Effector memory CD4-positive, alpha-beta T cell (primary cell): ENCODE data around the gene MICB.
A peak's percentile ranks its signal among the peaks of the same experiment; 100 is the strongest.

ENCODE experiments used
- DNase-seq, 3 donors: peaks; one replicate each; pipeline ENCODE4 v3.0.0-alpha.2; 2020
- H3K27ac ChIP-seq: 2 replicates; pipeline ENCODE4 v1.7.0; 2013; ENCODE audit warnings: mild to moderate bottlenecking, low read length, moderate library complexity; ENCODE audit not compliant: insufficient read depth, poor library complexity, severe bottlenecking
- H3K27me3 ChIP-seq: replicated peaks from 2 replicates; pipeline ENCODE4 v1.7.0; 2013; ENCODE audit warnings: mild to moderate bottlenecking, low read length; ENCODE audit not compliant: insufficient read depth, control insufficient read depth, poor library complexity, severe bottlenecking
- H3K36me3 ChIP-seq: 2 replicates; pipeline ENCODE4 v1.7.0; 2013; ENCODE audit warnings: mild to moderate bottlenecking, low read length, moderate library complexity; ENCODE audit not compliant: control insufficient read depth, insufficient read depth
- H3K4me1 ChIP-seq: 2 replicates; pipeline ENCODE4 v1.7.0; 2013; ENCODE audit warnings: low read length, mild to moderate bottlenecking; ENCODE audit not compliant: control insufficient read depth, insufficient read depth, poor library complexity, severe bottlenecking
- H3K4me3 ChIP-seq: 2 replicates; pipeline ENCODE4 v1.7.0; 2013; ENCODE audit warnings: low read length, low read depth, mild to moderate bottlenecking; ENCODE audit not compliant: insufficient read depth, poor library complexity, severe bottlenecking
- H3K9me3 ChIP-seq: 2 replicates; pipeline ENCODE4 v1.7.0; 2013; ENCODE audit warnings: mild to moderate bottlenecking, low read length, moderate library complexity; ENCODE audit not compliant: control insufficient read depth

MICB gene

GRCh38 chr6:31560697-31561058 lies 62.7 kb downstream of the MICB start:
- DNase-seq: no peak
- Histone ChIP-seq H3K9me3 (no peaks in the 10 kb centered on the region), H3K27me3 (no peaks in the 10 kb centered on the region), H3K4me3 (peak overlapping the region; percentile 38), H3K27ac (peak overlapping the region; percentile 77), H3K36me3 (no peaks in the 10 kb centered on the region), H3K4me1 (peaks cover 53% of the 10 kb centered on the region)
